ENCODE data around the gene FAM168A. TPM values are rescaled to one million over a fixed set of nuclear protein-coding genes. Genes with fewer than 3 reads are reported as not detected.

FAM168A gene
- total and polyA plus RNA-seq, 9 of the 15 experiments (the other 6 are each of a cell fraction or from before 2014, with no cell fraction given), result 0.44 to 7.2 (median 2.9) TPM

- 0% methylated on average over 1 of the region's 1 CpG for WGBS (ENCODE audit: insufficient coverage, low coverage, missing lambda C conversion rate)
- no peaks in the 10 kb centered on the region for H3K79me2 ChIP-seq (ENCODE audit: control insufficient read depth, insufficient read depth, low read length)
- no peak overlapping the region for H2AFZ ChIP-seq (ENCODE audit: low read depth, low read length)
- ChIA-PET CTCF (ENCODE audit: low intra/inter-chr PET ratio) (interaction anchor here (0.7 kb wide), 1 partner anchor 346 kb away, joined by 6 read pairs; no protein-coding TSS in a partner anchor), POLR2A (interaction anchor here (0.6 to 1.2 kb wide), 4 partner anchors 9 to 1298 kb away, joined by 3 to 5 read pairs (median 4); no protein-coding TSS in a partner anchor)
- no peaks in the 10 kb centered on the region for H3K4me1 ChIP-seq (replicated peaks in 1 of 2; ENCODE audit: control insufficient read depth in 2 of 2, insufficient read depth in 2 of 2, low read length in 2 of 2)
- no peaks in the 10 kb centered on the region for H4K20me1 ChIP-seq (replicated peaks; ENCODE audit: control insufficient read depth, insufficient read depth, low read length)
- BruUV-seq (replicated peaks), result no TSS peak
- in situ Hi-C loops (cut with MboI) (loop anchor here (10.0 kb wide), 1 partner anchor 583 kb away; no protein-coding TSS in a partner anchor), intact Hi-C loops (cut with micrococcal nuclease) (no loop called here)
- H3K9ac ChIP-seq (ENCODE audit: insufficient read depth in 1 of 2, low read depth in 2 of 2, low read length in 2 of 2), result no peak overlapping the region
- peak; percentile 77 for TF ChIP-seq MEIS2 (IDR thresholded peaks at IDR 0.05; ENCODE audit: partially characterized antibody)
- TF ChIP-seq GATA2 (CRISPR knock-in tag; IDR thresholded peaks at IDR 0.05), result no peak
- TF ChIP-seq PBX2 (CRISPR knock-in tag; IDR thresholded peaks at IDR 0.05; ENCODE audit: low read depth), result no peak
- peak; percentile 78 for TF ChIP-seq PBX2 (tag; conservative IDR thresholded peaks at IDR 0.05; ENCODE audit: low read depth)
- no peak overlapping the region for H3K4me3 ChIP-seq
- H3K27ac ChIP-seq (ENCODE audit: extremely low read depth, low read depth, low read length), result no peak overlapping the region
- H3K9me3 ChIP-seq (replicated peaks; ENCODE audit: control insufficient read depth, insufficient read depth, low read depth, low read length), result no peaks in the 10 kb centered on the region
- H3K27me3 ChIP-seq (ENCODE audit: control insufficient read depth in 2 of 2, insufficient read depth in 2 of 2, low read length in 2 of 2), result no peaks in the 10 kb centered on the region; a peak in 2 of 5 replicates
- FAIRE-seq (no peak), DNase-seq (ENCODE audit: extremely low read depth in 1 of 4, low spot score in 3 of 4) (no peak), ATAC-seq (no peak)
- H3K4me2 ChIP-seq (ENCODE audit: insufficient read depth, low read length), result no peak overlapping the region
- no peaks in the 10 kb centered on the region for H3K9me1 ChIP-seq (ENCODE audit: control insufficient read depth, insufficient read depth, low read length)
- H3K36me3 ChIP-seq (ENCODE audit: control insufficient read depth, insufficient read depth, low read length), result no peaks in the 10 kb centered on the region
Observed at GRCh38 chr11:73521621-73522020, 76.3 kb downstream of the FAM168A start.
